GM23338 (cell line): ENCODE data around the gene FOXA2. TPM values are rescaled to one million over a fixed set of nuclear protein-coding genes. Genes with fewer than 3 reads are reported as not detected.

Experiments used
- ATAC-seq: fragments of 200-7000 bp; cut with Tn5 transposase; 3 replicates; pipeline ENCODE4 v1.9.1; 2020
- DNase-seq: peaks from one replicate; pipeline ENCODE4 v3.0.0-alpha.2; 2015; ENCODE audit warnings: low spot score
- H2AFZ ChIP-seq: fragments of 200-600 bp; sonication (generic); 2 replicates; pipeline ENCODE4 v1.8.0; 2016; ENCODE audit warnings: antibody characterized with exemption, mild to moderate bottlenecking, moderate library complexity
- H3F3A ChIP-seq: fragments of 200-600 bp; sonication (generic); replicated peaks from 2 replicates; pipeline ENCODE4 v1.8.0; 2017; ENCODE audit warnings: antibody characterized with exemption, mixed run types, low read depth
- H3K27ac ChIP-seq: fragments of 200-600 bp; sonication (generic); 2 replicates; pipeline ENCODE4 v1.6.1; 2016; ENCODE audit warnings: low read depth
- H3K27me3 ChIP-seq: fragments of 200-600 bp; sonication (generic); 2 replicates; pipeline ENCODE4 v1.8.0; 2016; ENCODE audit warnings: mild to moderate bottlenecking, mixed run types, moderate library complexity; ENCODE audit not compliant: insufficient read depth
- H3K36me3 ChIP-seq: fragments of 200-600 bp; sonication (generic); 2 replicates; pipeline ENCODE4 v1.8.0; 2016; ENCODE audit warnings: mild to moderate bottlenecking; ENCODE audit not compliant: insufficient read depth
- H3K4me1 ChIP-seq: fragments of 200-600 bp; sonication (generic); 2 replicates; pipeline ENCODE4 v1.8.0; 2016; ENCODE audit warnings: mild to moderate bottlenecking, moderate library complexity; ENCODE audit not compliant: insufficient read depth
- H3K4me2 ChIP-seq: fragments of 200-600 bp; sonication (generic); 2 replicates; pipeline ENCODE4 v1.7.1; 2017; ENCODE audit warnings: mixed run types
- H3K4me3 ChIP-seq: fragments of 200-600 bp; sonication (generic); 2 replicates; pipeline ENCODE4 v1.6.1; 2016; ENCODE audit warnings: mixed run types
- H3K79me2 ChIP-seq: fragments of 200-600 bp; sonication (generic); replicated peaks from 2 replicates; pipeline ENCODE4 v1.8.0; 2017; ENCODE audit warnings: mild to moderate bottlenecking; ENCODE audit not compliant: insufficient read depth
- H3K9me2 ChIP-seq: fragments of 200-600 bp; sonication (generic); 2 replicates; pipeline ENCODE4 v1.8.0; 2017; ENCODE audit not compliant: insufficient read depth
- H4K20me1 ChIP-seq: fragments of 200-600 bp; sonication (generic); replicated peaks from 2 replicates; pipeline ENCODE4 v1.8.0; 2017; ENCODE audit warnings: mild to moderate bottlenecking; ENCODE audit not compliant: insufficient read depth
- H3K27ac Mint-ChIP-seq: 2 replicates; pipeline ENCODE4 v1.8.0; 2020; ENCODE audit warnings: inconsistent platforms, mild to moderate bottlenecking, moderate library complexity, mixed read lengths
- H3K27me3 Mint-ChIP-seq: 3 replicates; pipeline ENCODE4 v1.8.0; 2022; ENCODE audit warnings: low read depth, mild to moderate bottlenecking, moderate library complexity, mixed read lengths, inconsistent platforms; ENCODE audit not compliant: insufficient read depth, poor library complexity
- H3K36me3 Mint-ChIP-seq: 3 replicates; pipeline ENCODE4 v1.8.0; 2021; ENCODE audit warnings: low read depth, mild to moderate bottlenecking, inconsistent platforms, moderate library complexity, mixed read lengths
- H3K4me1 Mint-ChIP-seq: 3 replicates; pipeline ENCODE4 v1.8.0; 2020; ENCODE audit warnings: mild to moderate bottlenecking, inconsistent platforms, mixed read lengths
- H3K4me3 Mint-ChIP-seq: 3 replicates; pipeline ENCODE4 v1.8.0; 2021; ENCODE audit warnings: moderate library complexity, mild to moderate bottlenecking, inconsistent platforms, mixed read lengths
- H3K9me3 Mint-ChIP-seq: 3 replicates; pipeline ENCODE4 v1.8.0; 2020; ENCODE audit warnings: moderate library complexity, mild to moderate bottlenecking, inconsistent platforms, mixed read lengths
- CTCF ChIP-seq, 2 experiments: fragments of 200-600 bp in 1 of 2; sonication (generic) in 1 of 2; conservative IDR thresholded peaks; 2 replicates each; pipeline versions ENCODE4 v1.5.1 to v1.6.1; 2016 to 2017; ENCODE audit warnings: antibody characterized with exemption in 2 of 2, low read depth in 2 of 2, mild to moderate bottlenecking in 2 of 2, moderate library complexity in 1 of 2
- ETS1 ChIP-seq: IDR thresholded peaks from 2 replicates; pipeline ENCODE4 v1.6.1; 2016; ENCODE audit warnings: antibody characterized with exemption
- EZH2 ChIP-seq: fragments of 200-600 bp; sonication (generic); IDR thresholded peaks from one replicate; pipeline ENCODE4 v1.8.0; 2017; ENCODE audit warnings: antibody characterized with exemption, mild to moderate bottlenecking, low read depth; ENCODE audit not compliant: unreplicated experiment
- EZH2phosphoT487 ChIP-seq: fragments of 200-600 bp; sonication (generic); IDR thresholded peaks from one replicate; pipeline ENCODE4 v1.8.1; 2018; ENCODE audit warnings: antibody characterized with exemption; ENCODE audit not compliant: unreplicated experiment
- JUNB ChIP-seq: IDR thresholded peaks from one replicate; pipeline ENCODE4 v1.6.1; 2016; ENCODE audit warnings: antibody characterized with exemption; ENCODE audit not compliant: unreplicated experiment
- NANOG ChIP-seq: IDR thresholded peaks from 2 replicates; pipeline ENCODE4 v1.6.1; 2016; ENCODE audit warnings: antibody characterized with exemption, borderline replicate concordance
- POLR2AphosphoS5 ChIP-seq: IDR thresholded peaks from 2 replicates; pipeline ENCODE4 v1.6.1; 2016; ENCODE audit warnings: antibody characterized with exemption, low read depth
- REST ChIP-seq: IDR thresholded peaks from one replicate; pipeline ENCODE4 v1.6.1; 2018; ENCODE audit warnings: antibody characterized with exemption; ENCODE audit not compliant: unreplicated experiment
- STAT1 ChIP-seq: IDR thresholded peaks from one replicate; pipeline ENCODE4 v1.6.1; 2016; ENCODE audit warnings: antibody characterized with exemption; ENCODE audit not compliant: unreplicated experiment
- ZNF114 ChIP-seq: fragments of 250-450 bp; sonication (Bioruptor Pico); IDR thresholded peaks from 2 replicates; pipeline ENCODE4 v1.5.0; 2020; ENCODE audit warnings: mild to moderate bottlenecking, moderate library complexity
- ZNF331 ChIP-seq: fragments of 250-450 bp; sonication (Bioruptor Pico); IDR thresholded peaks from 2 replicates; pipeline ENCODE4 v1.5.0; 2020; ENCODE audit warnings: low read depth, mild to moderate bottlenecking, moderate library complexity
- polyA plus RNA-seq: library from polyadenylated mRNA; unstranded; fragments of >200 nt; fragmentation: Nextera tagmentation; extraction: Ambion mirVana; gene quantifications from 2 replicates; pipeline ENCODE4 v1.2.1, GENCODE V29; 2016
- total RNA-seq: library from RNA; depleted of rRNA; stranded (reverse); fragments of >200 nt; shearing (Covaris generic); gene quantifications from 2 replicates; pipeline ENCODE4 v1.2.3, GENCODE V29; 2014

FOXA2 gene
- total and polyA plus RNA-seq, 2 experiments from 2014 or later = not detected

- no peak overlapping the region for H3K4me3 Mint-ChIP-seq
- Histone ChIP-seq H3K4me3 (no peak overlapping the region), H3K27me3 (no peaks in the 10 kb centered on the region), H3K4me1 (no peaks in the 10 kb centered on the region; the same call in none of the 2 replicates), H3K27ac (no peak overlapping the region), H3K4me2 (no peak overlapping the region), H4K20me1 (no peaks in the 10 kb centered on the region), H3F3A (no peaks in the 10 kb centered on the region), H3K36me3 (no peaks in the 10 kb centered on the region), H3K79me2 (no peaks in the 10 kb centered on the region), H3K9me2 (peaks cover 10% of the 10 kb centered on the region; the same call in 1 of the 2 replicates), H2AFZ (no peak overlapping the region)
- H3K27me3 Mint-ChIP-seq = peaks cover 11% of the 10 kb centered on the region
- no peak for TF ChIP-seq ZNF331 (CRISPR knock-in tag)
- TF ChIP-seq REST = no peak
- TF ChIP-seq ZNF114 (CRISPR knock-in tag) = no peak
- TF ChIP-seq EZH2 = no peak
- no peak for TF ChIP-seq EZH2phosphoT487
- no peak for TF ChIP-seq NANOG
- no peak for TF ChIP-seq POLR2AphosphoS5
- no peak for TF ChIP-seq JUNB
- no peak for TF ChIP-seq ETS1
- TF ChIP-seq CTCF (conservative IDR thresholded peaks at IDR 0.05; ENCODE audit: low read depth in 2 of 2) = no peak
- TF ChIP-seq STAT1 = no peak
- no peak overlapping the region for H3K27ac Mint-ChIP-seq
- no peaks in the 10 kb centered on the region for H3K9me3 Mint-ChIP-seq
- peaks cover 28% of the 10 kb centered on the region for H3K4me1 Mint-ChIP-seq
- ATAC-seq (no peak), DNase-seq (no peak)
- H3K36me3 Mint-ChIP-seq = no peaks in the 10 kb centered on the region
Measured at GRCh38 chr20:22604815-22605214, 20.4 kb upstream of the FOXA2 start.
